Measurements from ENCODE around the gene DUSP15.

DUSP15 gene

GRCh38 chr20:31890646-31891045 lies 20.3 kb upstream of the DUSP15 start:
- H3K27me3 ChIP-seq (ENCODE audit: insufficient read depth, low read length, poor library complexity, severe bottlenecking), result no peaks in the 10 kb centered on the region
- TF ChIP-seq EZH2phosphoT487 (IDR thresholded peaks at IDR 0.05; ENCODE audit: borderline replicate concordance), result no peak
- TF ChIP-seq CTCF (conservative IDR thresholded peaks at IDR 0.05; ENCODE audit: low read length), result no peak
- H2AFZ ChIP-seq (ENCODE audit: low read length), result no peak overlapping the region
- H3K9me2 ChIP-seq (replicated peaks; ENCODE audit: low read depth, low read length), result no peaks in the 10 kb centered on the region
- no peaks in the 10 kb centered on the region for H3K9me3 ChIP-seq (ENCODE audit: insufficient read depth, low read depth, low read length)
- H3F3A ChIP-seq (ENCODE audit: low read depth), result no peaks in the 10 kb centered on the region
- no peaks in the 10 kb centered on the region for H4K20me1 ChIP-seq (ENCODE audit: insufficient read depth, low read length, poor library complexity, severe bottlenecking)
- H3K4me1 ChIP-seq (ENCODE audit: insufficient read depth, low read length, poor library complexity, severe bottlenecking), result no peaks in the 10 kb centered on the region
- H3K9ac ChIP-seq (ENCODE audit: low read depth, low read length, poor library complexity, severe bottlenecking), result no peak overlapping the region
- H3K4me2 ChIP-seq (ENCODE audit: low read depth, low read length, poor library complexity, severe bottlenecking), result no peak overlapping the region
- no peaks in the 10 kb centered on the region for H3K79me2 ChIP-seq (ENCODE audit: insufficient read depth, low read length)
- no peaks in the 10 kb centered on the region for H3K36me3 ChIP-seq (ENCODE audit: insufficient read depth, low read length)
- H3K4me3 ChIP-seq (ENCODE audit: low read length, poor library complexity, severe bottlenecking), result no peak overlapping the region

- no peak overlapping the region for H3K4me3 ChIP-seq (ENCODE audit: low read length, poor library complexity, severe bottlenecking)
- no peaks in the 10 kb centered on the region for H3K9me2 ChIP-seq (replicated peaks; ENCODE audit: low read depth, low read length)
- no peaks in the 10 kb centered on the region for H4K20me1 ChIP-seq (ENCODE audit: insufficient read depth, low read length, poor library complexity, severe bottlenecking)
- no peaks in the 10 kb centered on the region for H3K27me3 ChIP-seq (ENCODE audit: insufficient read depth, low read length, poor library complexity, severe bottlenecking)
- no peak overlapping the region for H2AFZ ChIP-seq (ENCODE audit: low read length)
- H3K4me2 ChIP-seq (ENCODE audit: low read depth, low read length, poor library complexity, severe bottlenecking), result no peak overlapping the region
- H3K4me1 ChIP-seq (ENCODE audit: insufficient read depth, low read length, poor library complexity, severe bottlenecking), result peaks cover 4% of the 10 kb centered on the region
- H3K9me3 ChIP-seq (ENCODE audit: insufficient read depth, low read depth, low read length), result no peaks in the 10 kb centered on the region
- no peak for TF ChIP-seq EZH2phosphoT487 (IDR thresholded peaks at IDR 0.05; ENCODE audit: borderline replicate concordance)
- no peak for TF ChIP-seq CTCF (conservative IDR thresholded peaks at IDR 0.05; ENCODE audit: low read length)
- no peaks in the 10 kb centered on the region for H3K36me3 ChIP-seq (ENCODE audit: insufficient read depth, low read length)
- H3F3A ChIP-seq (ENCODE audit: low read depth), result no peaks in the 10 kb centered on the region
- no peak overlapping the region for H3K9ac ChIP-seq (ENCODE audit: low read depth, low read length, poor library complexity, severe bottlenecking)
- H3K79me2 ChIP-seq (ENCODE audit: insufficient read depth, low read length), result no peaks in the 10 kb centered on the region
Measured at GRCh38 chr20:31883829-31884228, 13.5 kb upstream of the DUSP15 start.

- Histone ChIP-seq H3K79me2 (ENCODE audit: insufficient read depth, low read length) (no peaks in the 10 kb centered on the region), H2AFZ (ENCODE audit: low read length) (no peak overlapping the region), H3K4me1 (ENCODE audit: insufficient read depth, low read length, poor library complexity, severe bottlenecking) (peaks cover 4% of the 10 kb centered on the region), H3K4me2 (ENCODE audit: low read depth, low read length, poor library complexity, severe bottlenecking) (no peak overlapping the region), H3K4me3 (ENCODE audit: low read length, poor library complexity, severe bottlenecking) (no peak overlapping the region), H3K9ac (ENCODE audit: low read depth, low read length, poor library complexity, severe bottlenecking) (no peak overlapping the region), H3K9me2 (replicated peaks; ENCODE audit: low read depth, low read length) (no peaks in the 10 kb centered on the region), H3K36me3 (ENCODE audit: insufficient read depth, low read length) (no peaks in the 10 kb centered on the region), H3K27me3 (ENCODE audit: insufficient read depth, low read length, poor library complexity, severe bottlenecking) (no peaks in the 10 kb centered on the region), H3K9me3 (ENCODE audit: insufficient read depth, low read depth, low read length) (no peaks in the 10 kb centered on the region), H4K20me1 (ENCODE audit: insufficient read depth, low read length, poor library complexity, severe bottlenecking) (no peaks in the 10 kb centered on the region), H3F3A (ENCODE audit: low read depth) (no peaks in the 10 kb centered on the region)
- no peak for TF ChIP-seq EZH2phosphoT487 (IDR thresholded peaks at IDR 0.05; ENCODE audit: borderline replicate concordance)
- TF ChIP-seq CTCF (conservative IDR thresholded peaks at IDR 0.05; ENCODE audit: low read length), result no peak
Measured at GRCh38 chr20:31881945-31882344, 11.6 kb upstream of the DUSP15 start.

Measured in Loucy (cell line).